ELF-1 (cell line): ENCODE measurements around the gene SPATA13.
A peak's percentile ranks its signal among the peaks of the same experiment; 100 is the strongest.

Experiments used
- DNase-seq: peaks from one replicate; pipeline ENCODE4 v3.0.0-alpha.2; 2016; ENCODE audit warnings: low read depth, low spot score

The SPATA13 gene

DNA sequence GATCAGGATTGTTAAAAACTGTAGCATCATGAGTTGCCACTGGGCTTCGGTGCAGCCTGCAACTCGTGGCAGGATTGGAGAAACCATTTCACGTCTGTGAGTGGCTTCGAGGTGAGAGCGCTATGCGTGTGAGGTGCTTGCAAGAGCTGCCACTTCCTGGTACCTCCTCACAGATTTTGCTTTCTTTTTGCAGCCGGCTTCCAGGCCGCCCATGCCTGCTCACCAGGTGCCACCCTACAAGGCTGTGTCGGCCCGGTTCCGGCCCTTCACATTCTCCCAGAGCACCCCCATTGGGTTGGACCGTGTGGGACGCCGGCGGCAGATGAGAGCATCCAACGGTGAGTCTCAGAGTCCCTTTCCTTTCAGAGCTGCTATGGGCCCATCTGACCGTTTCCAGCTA, 91.0 kb downstream of the SPATA13 start:
- no peak for DNase-seq

- no peak for DNase-seq
Observed at GRCh38 chr13:24252136-24252535, 91.6 kb downstream of the SPATA13 start.

GRCh38 chr13:24253520-24254145, 93.1 kb downstream of the SPATA13 start:
- DNase-seq, result no peak

GRCh38 chr13:24254146-24254841, 93.8 kb downstream of the SPATA13 start:
- no peak for DNase-seq

- no peak for DNase-seq
Observed at GRCh38 chr13:24257497-24257896, 97.0 kb downstream of the SPATA13 start.

DNA sequence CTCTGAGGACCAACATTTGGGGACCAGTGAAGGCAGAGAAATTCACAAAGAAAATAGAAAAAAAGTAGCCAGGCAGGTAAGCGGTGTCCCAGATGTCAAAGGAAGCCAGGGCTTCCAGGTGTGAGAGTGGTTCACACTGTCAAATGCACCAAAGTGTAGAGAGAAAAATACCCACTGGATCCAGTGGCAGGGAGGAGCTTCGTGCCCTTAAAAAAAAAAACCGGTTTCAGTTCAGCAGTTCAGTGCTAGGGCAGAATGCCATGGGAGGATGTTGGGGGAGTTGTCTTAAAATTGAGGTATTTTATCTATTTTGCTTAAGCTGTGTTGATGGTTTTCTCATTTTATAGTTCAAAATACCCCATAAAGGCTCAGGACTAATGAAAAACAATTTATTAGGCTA, 101.0 kb downstream of the SPATA13 start:
- no peak for DNase-seq

- no peak for DNase-seq
Observed at GRCh38 chr13:24263632-24264031, 103.1 kb downstream of the SPATA13 start.

- DNase-seq, result no peak
Observed at GRCh38 chr13:24264976-24265375, 104.5 kb downstream of the SPATA13 start.

DNA sequence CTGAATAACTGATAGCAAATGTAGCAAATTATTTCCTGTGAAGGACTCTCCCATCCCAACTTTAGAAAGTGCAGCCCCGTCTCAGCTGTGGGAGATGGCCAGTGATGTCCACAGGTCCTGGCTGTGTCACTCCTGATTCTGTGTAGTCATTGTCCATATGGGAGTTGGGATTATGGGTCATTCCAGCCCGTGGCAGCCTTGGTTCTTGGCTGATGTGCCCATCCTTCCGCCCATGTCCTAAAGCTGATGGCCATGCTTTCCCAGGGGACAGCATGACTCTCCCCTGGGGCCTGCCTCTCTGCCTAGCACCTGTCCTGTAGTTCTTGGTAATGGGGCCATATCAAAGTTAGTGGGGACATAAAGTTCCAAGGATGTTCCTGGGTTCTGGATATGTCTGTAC, 104.9 kb downstream of the SPATA13 start:
- no peak for DNase-seq

DNA sequence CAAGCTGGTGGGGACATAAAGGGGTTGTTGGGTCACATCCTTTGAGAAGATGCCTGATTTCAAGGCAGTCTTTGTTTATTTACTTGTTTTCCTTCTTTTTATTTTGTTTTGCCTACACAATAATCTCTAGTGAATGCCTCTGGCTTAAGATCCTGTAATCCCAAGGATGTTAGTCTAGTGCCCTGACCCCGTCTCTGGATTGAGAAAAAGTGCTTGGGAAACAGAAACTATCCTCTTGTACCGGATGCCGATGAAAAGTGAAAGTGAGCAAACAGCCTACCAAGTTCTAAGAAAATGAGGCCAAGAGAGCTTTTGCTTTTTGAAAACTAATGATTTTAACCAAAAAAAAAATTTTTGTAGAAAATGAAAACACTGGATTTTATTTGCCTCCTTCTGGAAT, 106.8 kb downstream of the SPATA13 start:
- no peak for DNase-seq

DNA sequence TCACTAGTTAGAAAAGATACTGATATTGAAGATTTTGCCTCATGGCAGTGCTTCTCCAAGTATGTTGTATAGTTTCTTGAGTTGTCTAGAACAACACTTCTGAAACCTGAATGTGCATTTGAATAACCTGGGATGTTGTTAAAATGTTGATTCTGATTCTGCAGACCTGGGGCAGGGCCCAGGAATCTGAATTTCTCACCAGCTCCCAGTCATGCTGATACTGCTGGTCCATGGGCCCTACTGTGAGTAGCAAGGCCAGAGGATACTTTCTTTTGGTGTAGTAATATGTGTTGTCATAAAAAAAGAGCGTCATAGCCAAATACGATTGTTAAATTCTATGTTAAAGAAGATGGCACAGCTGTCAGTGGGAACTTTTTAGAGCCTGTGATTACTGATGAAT, 107.3 kb downstream of the SPATA13 start:
- DNase-seq, result no peak

GRCh38 chr13:24269821-24270220, 109.3 kb downstream of the SPATA13 start:
- DNase-seq, result no peak

GRCh38 chr13:24270639-24271141, 110.2 kb downstream of the SPATA13 start:
- peak; percentile 37 for DNase-seq

DNA sequence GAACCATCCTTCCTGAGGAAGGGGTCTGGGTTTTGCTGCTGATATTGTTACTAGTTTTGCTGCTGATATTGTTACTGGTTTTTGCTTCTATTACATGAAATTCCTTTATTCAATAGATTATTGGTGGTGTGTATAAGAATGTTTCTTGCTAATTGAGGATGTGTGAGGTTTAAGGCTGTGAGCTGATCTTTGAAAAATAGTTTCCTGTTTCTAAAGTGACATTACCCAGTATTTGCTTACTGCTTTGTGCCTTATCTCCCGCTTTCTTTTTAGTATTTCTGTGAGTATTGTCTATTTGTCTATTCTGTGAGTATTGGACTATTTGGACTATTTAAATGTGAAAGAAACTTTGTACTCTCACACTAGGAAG, 110.7 kb downstream of the SPATA13 start:
- no peak for DNase-seq

- peak; percentile 55 for DNase-seq
Observed at GRCh38 chr13:24271601-24272451, 111.3 kb downstream of the SPATA13 start.

- no peak for DNase-seq
Observed at GRCh38 chr13:24272452-24273161, 112.1 kb downstream of the SPATA13 start.

DNA sequence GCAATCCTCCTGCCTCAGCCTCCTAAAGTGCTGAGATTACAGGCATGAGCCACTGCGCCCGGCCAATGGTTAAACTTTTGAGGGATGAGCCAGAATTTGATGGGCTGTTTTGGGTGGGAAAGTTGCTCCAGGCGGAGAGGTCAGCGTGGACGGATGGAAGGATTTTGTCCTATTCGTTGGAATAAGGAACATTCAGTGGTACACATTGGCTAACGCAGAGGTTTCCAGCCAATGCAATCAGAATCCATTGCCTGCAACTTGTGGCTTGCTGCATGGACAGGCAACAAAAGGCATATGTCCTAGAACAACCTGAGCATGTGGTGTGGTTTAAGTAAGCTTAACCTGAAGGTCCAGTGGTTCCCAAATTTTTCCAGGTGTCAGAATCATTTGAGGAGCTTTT, 113.4 kb downstream of the SPATA13 start:
- DNase-seq, result no peak

DNA sequence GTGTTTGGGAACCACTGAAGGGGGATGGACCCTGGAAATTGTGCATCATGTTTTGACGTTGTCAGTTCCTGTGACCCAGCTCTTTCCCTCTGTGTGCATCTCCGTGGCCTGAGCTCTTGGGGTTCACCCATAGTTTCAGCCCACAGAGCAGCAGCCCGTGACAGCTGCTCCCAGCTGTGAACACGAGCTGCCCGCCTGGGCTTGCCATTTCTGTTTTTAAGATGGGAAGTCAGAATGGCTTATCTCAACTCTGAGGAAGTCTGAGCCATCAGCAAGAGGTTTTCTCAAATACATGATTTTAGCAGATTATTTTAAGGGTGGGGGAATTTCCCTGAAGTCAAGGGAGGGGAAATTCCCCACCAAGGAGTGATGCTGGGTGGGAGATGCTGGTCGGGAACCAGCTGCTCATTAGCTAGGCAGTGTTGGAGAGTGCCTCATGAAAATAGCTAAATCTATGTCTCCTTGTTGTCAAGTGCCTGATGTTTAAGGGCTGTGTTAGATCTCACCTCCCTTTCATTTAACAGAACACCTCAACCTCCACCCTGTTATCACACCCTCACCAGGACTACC, 114.0 kb downstream of the SPATA13 start:
- no peak for DNase-seq

GRCh38 chr13:24275041-24275440, 114.5 kb downstream of the SPATA13 start:
- DNase-seq, result no peak

DNA sequence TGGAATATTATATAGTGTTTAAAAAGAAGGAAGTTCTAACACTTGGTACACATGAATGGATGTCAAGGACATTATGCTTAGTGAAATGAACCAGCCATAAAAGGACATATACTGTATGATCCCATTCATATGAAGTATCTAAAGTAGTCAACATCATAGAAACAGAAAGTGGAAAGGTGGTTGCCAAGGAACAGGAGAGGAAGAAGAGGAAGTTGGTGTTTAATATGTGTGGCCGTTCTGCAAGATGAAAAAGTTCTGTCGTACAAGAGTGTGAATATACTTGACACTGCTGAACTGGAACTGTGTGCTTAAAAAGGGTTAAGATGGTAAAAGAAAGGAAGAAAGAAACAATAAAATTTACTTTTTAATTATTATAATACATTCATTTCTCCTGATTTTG, 115.8 kb downstream of the SPATA13 start:
- DNase-seq, result no peak

DNA sequence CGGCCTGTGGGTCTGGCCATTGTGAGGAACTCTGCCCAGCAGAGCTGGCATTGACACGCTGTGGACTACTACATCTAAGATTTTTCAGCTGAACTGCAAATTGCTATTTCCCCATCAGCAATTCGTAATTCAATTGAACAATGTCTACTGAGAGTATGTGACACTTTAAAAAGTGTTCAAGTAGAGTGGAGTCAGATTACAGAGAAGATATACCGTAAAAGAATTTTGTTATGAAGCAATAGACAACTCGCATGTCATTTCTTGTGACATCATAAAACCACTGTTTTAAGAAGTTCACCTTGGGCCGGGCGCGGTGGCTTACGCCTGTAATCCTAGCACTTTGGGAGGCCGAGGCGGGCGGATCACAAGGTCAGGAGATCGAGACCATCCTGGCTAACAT, 116.3 kb downstream of the SPATA13 start:
- no peak for DNase-seq

DNA sequence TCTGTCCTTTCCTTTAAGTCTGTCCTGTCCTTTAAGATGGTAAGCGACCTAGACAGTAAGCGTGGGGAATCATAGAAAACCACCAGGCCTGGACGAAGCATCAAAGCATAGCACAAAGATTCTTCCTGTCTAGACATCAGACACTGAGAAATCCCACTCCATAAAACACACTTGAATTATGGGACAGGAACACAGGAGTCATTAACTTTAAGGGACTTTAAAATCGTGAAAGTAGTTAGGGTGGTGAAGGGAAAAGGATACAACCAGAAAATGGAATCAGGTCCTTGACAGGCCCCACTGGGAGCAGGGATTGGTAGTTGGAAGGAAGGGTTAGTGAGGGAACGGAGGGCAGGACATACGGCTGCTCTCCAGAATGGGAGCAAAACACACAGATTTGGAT, 117.2 kb downstream of the SPATA13 start:
- DNase-seq, result no peak
